SK-N-SH (cell line): ENCODE measurements around the gene ALOX15. TPM values are rescaled to one million over a fixed set of nuclear protein-coding genes. Genes with fewer than 3 reads are reported as not detected.
A peak's percentile ranks its signal among the peaks of the same experiment; 100 is the strongest.

ENCODE experiments used
- CTCF ChIA-PET: fragments of 300-600, 350-600 bp; formaldehyde crosslinking; extraction: SDS; loops from one replicate; lab custom pipeline; 2021; lab: Yijun Ruan, JAX
- POLR2A ChIA-PET: fragments of 350-600 bp; sonication (Branson Sonifier 250); formaldehyde crosslinking; extraction: SDS; loops from one replicate; lab custom pipeline; 2020; ENCODE audit warnings: antibody characterized with exemption, inconsistent platforms; lab: Yijun Ruan, JAX
- DNase-seq: peaks from one replicate; pipeline ENCODE4 v3.0.0; 2012
- H2AFZ ChIP-seq: fragments of 200-600 bp; sonication (generic); 2 replicates; pipeline ENCODE4 v1.8.1; 2016; ENCODE audit warnings: antibody characterized with exemption, mild to moderate bottlenecking, low read depth
- H3F3A ChIP-seq: fragments of 200-600 bp; sonication (generic); replicated peaks from 2 replicates; pipeline ENCODE3; 2016; ENCODE audit warnings: antibody characterized with exemption, mild to moderate bottlenecking; ENCODE audit not compliant: insufficient read depth
- H3K27ac ChIP-seq, 2 experiments: fragments of 200-500 bp in 1 of 2; fragments of 200-600 bp in 1 of 2; sonication (Bioruptor generic) in 1 of 2; sonication (generic), shearing (Covaris generic) in 1 of 2; 2 replicates each; pipeline versions ENCODE4 v1.5.1 to v1.6.1; 2014 to 2016; ENCODE audit warnings: low read depth in 2 of 2, inconsistent platforms in 1 of 2, low read length in 1 of 2, mild to moderate bottlenecking in 1 of 2, mixed read lengths in 1 of 2
- H3K27me3 ChIP-seq: fragments of 200-600 bp; sonication (generic), shearing (Covaris generic); 2 replicates; pipeline ENCODE4 v1.6.1; 2016; ENCODE audit warnings: mixed run types; ENCODE audit not compliant: insufficient read depth
- H3K36me3 ChIP-seq, 2 experiments: fragments of 200-500 bp in 1 of 2; fragments of 200-600 bp in 1 of 2; sonication (Bioruptor generic) in 1 of 2; sonication (generic) in 1 of 2; replicated peaks in 1 of 2; 2 replicates each; pipeline versions ENCODE3 to v1.5.1; 2014 to 2016; ENCODE audit warnings: low read length in 1 of 2, mild to moderate bottlenecking in 1 of 2; ENCODE audit not compliant: insufficient read depth in 2 of 2, control insufficient read depth in 1 of 2
- H3K4me1 ChIP-seq, 2 experiments: fragments of 200-500 bp in 1 of 2; fragments of 200-600 bp in 1 of 2; sonication (Bioruptor generic) in 1 of 2; sonication (generic), shearing (Covaris generic) in 1 of 2; 2 replicates each; pipeline versions ENCODE4 v1.5.1 to v1.6.1; 2014 to 2016; ENCODE audit warnings: low read depth in 1 of 2, low read length in 1 of 2, mixed run types in 1 of 2; ENCODE audit not compliant: insufficient read depth in 2 of 2, control insufficient read depth in 1 of 2
- H3K4me2 ChIP-seq: fragments of 200-600 bp; sonication (generic), shearing (Covaris generic); 2 replicates; pipeline ENCODE4 v1.6.1; 2017; ENCODE audit warnings: mixed run types
- H3K4me3 ChIP-seq, 2 experiments: fragments of 200-500 bp in 1 of 2; fragments of 200-600 bp in 1 of 2; sonication (Bioruptor generic) in 1 of 2; sonication (generic), shearing (Covaris generic) in 1 of 2; 2 replicates each; pipeline versions ENCODE4 v1.5.1 to v1.8.1; 2014 to 2016; ENCODE audit warnings: low read depth in 2 of 2, inconsistent platforms in 1 of 2, low read length in 1 of 2, mild to moderate bottlenecking in 1 of 2, mixed read lengths in 1 of 2, moderate library complexity in 1 of 2
- H3K79me2 ChIP-seq: fragments of 200-600 bp; sonication (generic); 2 replicates; pipeline ENCODE4 v1.8.1; 2017; ENCODE audit warnings: mild to moderate bottlenecking; ENCODE audit not compliant: insufficient read depth
- H3K9ac ChIP-seq: fragments of 200-600 bp; sonication (generic); 2 replicates; pipeline ENCODE4 v1.6.1; 2017; ENCODE audit warnings: mixed run types
- H3K9me2 ChIP-seq: fragments of 200-600 bp; sonication (generic); 2 replicates; pipeline ENCODE4 v1.6.1; 2017; ENCODE audit warnings: mixed run types
- H3K9me3 ChIP-seq: fragments of 200-600 bp; sonication (generic); 2 replicates; pipeline ENCODE4 v1.6.1; 2017; ENCODE audit warnings: mixed run types, mild to moderate bottlenecking, moderate library complexity
- H4K20me1 ChIP-seq: fragments of 200-600 bp; sonication (generic); 2 replicates; pipeline ENCODE4 v1.6.1; 2017; ENCODE audit warnings: mild to moderate bottlenecking, mixed run types; ENCODE audit not compliant: insufficient read depth
- CHD2 ChIP-seq: fragments of 150-350 bp; IDR thresholded peaks from 2 replicates; pipeline ENCODE4 v1.6.1; 2018; ENCODE audit warnings: low read length; ENCODE audit not compliant: partially characterized antibody
- CTCF ChIP-seq: fragments of 200-600 bp; sonication (generic); IDR thresholded peaks from 2 replicates; pipeline ENCODE4 v1.6.1; 2017; ENCODE audit warnings: antibody characterized with exemption, mild to moderate bottlenecking, moderate library complexity
- ELF1 ChIP-seq: IDR thresholded peaks from 2 replicates; pipeline ENCODE4 v1.4.0; 2012
- IRF3 ChIP-seq: fragments of 150-350 bp; IDR thresholded peaks from 2 replicates; pipeline ENCODE4 v1.6.1; 2016; ENCODE audit warnings: mild to moderate bottlenecking, low read depth, low read length
- JUND ChIP-seq: IDR thresholded peaks from 2 replicates; pipeline ENCODE4 v1.4.0; 2012
- MEF2A ChIP-seq: IDR thresholded peaks from 2 replicates; pipeline ENCODE4 v1.4.0; 2012; ENCODE audit warnings: low read depth, borderline replicate concordance
- MXI1 ChIP-seq: IDR thresholded peaks from 2 replicates; pipeline ENCODE4 v1.6.1; 2012; ENCODE audit warnings: mild to moderate bottlenecking, low read depth, low read length, improper control_type of control experiment
- NFIC ChIP-seq: IDR thresholded peaks from 2 replicates; pipeline ENCODE4 v1.4.0; 2012; ENCODE audit warnings: borderline replicate concordance
- RAD21 ChIP-seq: IDR thresholded peaks from 2 replicates; pipeline ENCODE4 v1.6.1; 2012; ENCODE audit warnings: mild to moderate bottlenecking, low read length
- REST ChIP-seq: IDR thresholded peaks from 2 replicates; pipeline ENCODE4 v1.6.1; 2012; ENCODE audit warnings: mild to moderate bottlenecking, low read depth, low read length, moderate library complexity
- RFX5 ChIP-seq: IDR thresholded peaks from 2 replicates; pipeline ENCODE4 v1.6.1; 2012; ENCODE audit warnings: mild to moderate bottlenecking, improper control_type of control experiment, low read length
- RXRA ChIP-seq: IDR thresholded peaks from 2 replicates; pipeline ENCODE4 v1.4.0; 2012; ENCODE audit warnings: low read depth, mild to moderate bottlenecking, borderline replicate concordance
- SMC3 ChIP-seq: IDR thresholded peaks from 2 replicates; pipeline ENCODE4 v1.6.1; 2012; ENCODE audit warnings: low read depth, low read length, improper control_type of control experiment
- TEAD4 ChIP-seq: IDR thresholded peaks from 2 replicates; pipeline ENCODE4 v1.4.0; 2012; ENCODE audit warnings: mild to moderate bottlenecking, borderline replicate concordance; ENCODE audit not compliant: insufficient read depth
- ZBTB33 ChIP-seq: IDR thresholded peaks from 2 replicates; pipeline ENCODE4 v1.4.0; 2012; ENCODE audit warnings: low read depth, borderline replicate concordance
- WGBS: methylation state at CpG from one replicate; pipeline ENCODE4 v1.1.6; 2017; ENCODE audit warnings: low lambda C conversion rate; 5-methylcytosine and 5-hydroxymethylcytosine counted together
- polyA plus RNA-seq, 3 experiments: library from polyadenylated mRNA; depleted of rRNA; stranded (reverse); fragments of >200 nt; gene quantifications; 2 replicates each; pipeline ENCODE4 v1.2.3, GENCODE V29; 2012

Gene ALOX15
- polyA plus RNA-seq, 1 of the 3 experiments (the other 2 are of a cell fraction): not detected

- H3K27me3 ChIP-seq: peaks cover 61% of the 10 kb centered on the region
- H3K27ac ChIP-seq: no peak overlapping the region
- H3K4me3 ChIP-seq: no peak overlapping the region
- H2AFZ ChIP-seq: no peak overlapping the region
- no peak overlapping the region for H3K9ac ChIP-seq
- H3K9me3 ChIP-seq: no peaks in the 10 kb centered on the region
- no peaks in the 10 kb centered on the region for H3K9me2 ChIP-seq
- H3K4me1 ChIP-seq: peaks cover 0 to 23% of the 10 kb centered on the region in 2 experiments; a peak in 1 of 4 replicates
- no peaks in the 10 kb centered on the region for H3F3A ChIP-seq
- WGBS: 32% methylated on average over 12 of the region's 12 CpGs
- peak; percentile 79 for DNase-seq
- H4K20me1 ChIP-seq: no peaks in the 10 kb centered on the region
- no peaks in the 10 kb centered on the region for H3K79me2 ChIP-seq
- no peaks in the 10 kb centered on the region for H3K36me3 ChIP-seq
- TF ChIP-seq CTCF (peak; percentile 39), RXRA (no peak), CHD2 (no peak), IRF3 (no peak)
- TF ChIP-seq, all 33 proteins: peak for 1
- ChIA-PET CTCF (interaction anchor here (1.0 to 6.8 kb wide), 11 partner anchors 9 to 91 kb away, joined by 3 to 74 read pairs (median 5); no protein-coding TSS in a partner anchor), POLR2A (no interaction called here)
- H3K4me2 ChIP-seq: peak overlapping the region; percentile 57; the same call in 1 of the 2 replicates
Observed at GRCh38 chr17:4583782-4584100, 57.7 kb downstream of the ALOX15 start.

- 49% methylated on average over 3 of the region's 3 CpGs for WGBS
- CTCF ChIA-PET: interaction anchor here (1.0 to 6.8 kb wide), 9 partner anchors 9 to 90 kb away, joined by 3 to 74 read pairs (median 6); no protein-coding TSS in a partner anchor
- H3K27me3 ChIP-seq: peaks cover 60% of the 10 kb centered on the region
- TF ChIP-seq RAD21 (no peak), ZBTB33 (no peak), ELF1 (no peak), REST (no peak), MXI1 (no peak), SMC3 (no peak), CTCF (no peak), RFX5 (no peak), NFIC (no peak), JUND (no peak), TEAD4 (no peak), RXRA (no peak), MEF2A (no peak)
Observed at GRCh38 chr17:4583206-4583605, 58.3 kb downstream of the ALOX15 start.

More at GRCh38 chr17:4583206-4583605, 58.3 kb downstream of the ALOX15 start:
- Histone ChIP-seq H3K9me2 (no peaks in the 10 kb centered on the region), H3K4me2 (no peak overlapping the region), H3K79me2 (no peaks in the 10 kb centered on the region), H3K9ac (no peak overlapping the region), H3K36me3 (no peaks in the 10 kb centered on the region), H3K27ac (no peak overlapping the region), H3K4me3 (no peak overlapping the region), H2AFZ (no peak overlapping the region), H4K20me1 (no peaks in the 10 kb centered on the region), H3K9me3 (no peaks in the 10 kb centered on the region), H3K4me1 (peaks cover 0 to 18% of the 10 kb centered on the region in 2 experiments; a peak in 1 of 4 replicates), H3F3A (no peaks in the 10 kb centered on the region)
- POLR2A ChIA-PET: no interaction called here
- no peak for DNase-seq
